HG03575 (cell line): ENCODE results near the gene TNFRSF25.
"Not testable (repeated sequence)": the region's sequence is repeated elsewhere in the genome, so short reads cannot be mapped to it uniquely, and the experiment has no call there.

ENCODE experiments used
- ATAC-seq: cut with Tn5 transposase; IDR thresholded peaks from one replicate; pipeline ENCODE4 v1.9.1; 2021; ENCODE audit not compliant: unreplicated experiment, insufficient number of reproducible peaks, low FRiP score; ENCODE audit errors: extremely low read depth

Gene TNFRSF25

GRCh38 chr1:6503884-6504602, 38.1 kb upstream of the TNFRSF25 start:
- no peak for ATAC-seq

GRCh38 chr1:6502000-6502891, 36.3 kb upstream of the TNFRSF25 start:
- no peak for ATAC-seq

GRCh38 chr1:6501279-6501813, 35.4 kb upstream of the TNFRSF25 start:
- ATAC-seq: no peak

- no peak for ATAC-seq
Measured at GRCh38 chr1:6500544-6501278, 34.7 kb upstream of the TNFRSF25 start.

GRCh38 chr1:6499296-6499695, 33.3 kb upstream of the TNFRSF25 start:
- no peak for ATAC-seq

- ATAC-seq: no peak
Measured at GRCh38 chr1:6498576-6499111, 32.7 kb upstream of the TNFRSF25 start.

- no peak for ATAC-seq
Measured at GRCh38 chr1:6497867-6498575, 32.0 kb upstream of the TNFRSF25 start.

GRCh38 chr1:6497215-6497866, 31.4 kb upstream of the TNFRSF25 start:
- ATAC-seq: no peak

- ATAC-seq: no peak
Measured at GRCh38 chr1:6496890-6497214, 30.9 kb upstream of the TNFRSF25 start.

- no peak for ATAC-seq
Measured at GRCh38 chr1:6496365-6496721, 30.4 kb upstream of the TNFRSF25 start.

GRCh38 chr1:6495540-6496364, 29.8 kb upstream of the TNFRSF25 start:
- no peak for ATAC-seq

GRCh38 chr1:6495041-6495441, 29.1 kb upstream of the TNFRSF25 start:
- ATAC-seq: no peak

- no peak for ATAC-seq
Measured at GRCh38 chr1:6494627-6495026, 28.7 kb upstream of the TNFRSF25 start.

- not testable (repeated sequence) for ATAC-seq
Measured at GRCh38 chr1:6493834-6494223, 27.9 kb upstream of the TNFRSF25 start.

GRCh38 chr1:6491966-6492365, 26.0 kb upstream of the TNFRSF25 start:
- ATAC-seq: no peak

- ATAC-seq: no peak
Measured at GRCh38 chr1:6491480-6491962, 25.5 kb upstream of the TNFRSF25 start, which contains the start of gene PLEKHG5. PLEKHG5 (minus strand) TSS chr1:6491667; CDS start chr1:6477571, 14,096 bp downstream.

- ATAC-seq: no peak
Measured at GRCh38 chr1:6491081-6491449, 25.1 kb upstream of the TNFRSF25 start.
